ENCODE measurements around the gene TNRC6B.

The TNRC6B gene

GRCh38 chr22:40326905-40327735, 149.4 kb downstream of the TNRC6B start:
- H3K4me3 ChIP-seq (ENCODE audit: low read depth, low read length) = no peak overlapping the region
- TF ChIP-seq POLR2A (IDR thresholded peaks at IDR 0.05; ENCODE audit: extremely low read depth, insufficient read length) = no peak
- TF ChIP-seq, protein P1, sequence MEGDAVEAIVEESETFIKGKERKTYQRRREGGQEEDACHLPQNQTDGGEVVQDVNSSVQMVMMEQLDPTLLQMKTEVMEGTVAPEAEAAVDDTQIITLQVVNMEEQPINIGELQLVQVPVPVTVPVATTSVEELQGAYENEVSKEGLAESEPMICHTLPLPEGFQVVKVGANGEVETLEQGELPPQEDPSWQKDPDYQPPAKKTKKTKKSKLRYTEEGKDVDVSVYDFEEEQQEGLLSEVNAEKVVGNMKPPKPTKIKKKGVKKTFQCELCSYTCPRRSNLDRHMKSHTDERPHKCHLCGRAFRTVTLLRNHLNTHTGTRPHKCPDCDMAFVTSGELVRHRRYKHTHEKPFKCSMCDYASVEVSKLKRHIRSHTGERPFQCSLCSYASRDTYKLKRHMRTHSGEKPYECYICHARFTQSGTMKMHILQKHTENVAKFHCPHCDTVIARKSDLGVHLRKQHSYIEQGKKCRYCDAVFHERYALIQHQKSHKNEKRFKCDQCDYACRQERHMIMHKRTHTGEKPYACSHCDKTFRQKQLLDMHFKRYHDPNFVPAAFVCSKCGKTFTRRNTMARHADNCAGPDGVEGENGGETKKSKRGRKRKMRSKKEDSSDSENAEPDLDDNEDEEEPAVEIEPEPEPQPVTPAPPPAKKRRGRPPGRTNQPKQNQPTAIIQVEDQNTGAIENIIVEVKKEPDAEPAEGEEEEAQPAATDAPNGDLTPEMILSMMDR (IDR thresholded peaks at IDR 0.05; ENCODE audit: low read depth, low read length) = no peak
- no peak for TF ChIP-seq MAX (IDR thresholded peaks at IDR 0.05; ENCODE audit: low read depth, low read length)
- no peak for TF ChIP-seq MYC (IDR thresholded peaks at IDR 0.05; ENCODE audit: low read depth, low read length)
- DNase-seq (ENCODE audit: low read depth) = no peak

DNA sequence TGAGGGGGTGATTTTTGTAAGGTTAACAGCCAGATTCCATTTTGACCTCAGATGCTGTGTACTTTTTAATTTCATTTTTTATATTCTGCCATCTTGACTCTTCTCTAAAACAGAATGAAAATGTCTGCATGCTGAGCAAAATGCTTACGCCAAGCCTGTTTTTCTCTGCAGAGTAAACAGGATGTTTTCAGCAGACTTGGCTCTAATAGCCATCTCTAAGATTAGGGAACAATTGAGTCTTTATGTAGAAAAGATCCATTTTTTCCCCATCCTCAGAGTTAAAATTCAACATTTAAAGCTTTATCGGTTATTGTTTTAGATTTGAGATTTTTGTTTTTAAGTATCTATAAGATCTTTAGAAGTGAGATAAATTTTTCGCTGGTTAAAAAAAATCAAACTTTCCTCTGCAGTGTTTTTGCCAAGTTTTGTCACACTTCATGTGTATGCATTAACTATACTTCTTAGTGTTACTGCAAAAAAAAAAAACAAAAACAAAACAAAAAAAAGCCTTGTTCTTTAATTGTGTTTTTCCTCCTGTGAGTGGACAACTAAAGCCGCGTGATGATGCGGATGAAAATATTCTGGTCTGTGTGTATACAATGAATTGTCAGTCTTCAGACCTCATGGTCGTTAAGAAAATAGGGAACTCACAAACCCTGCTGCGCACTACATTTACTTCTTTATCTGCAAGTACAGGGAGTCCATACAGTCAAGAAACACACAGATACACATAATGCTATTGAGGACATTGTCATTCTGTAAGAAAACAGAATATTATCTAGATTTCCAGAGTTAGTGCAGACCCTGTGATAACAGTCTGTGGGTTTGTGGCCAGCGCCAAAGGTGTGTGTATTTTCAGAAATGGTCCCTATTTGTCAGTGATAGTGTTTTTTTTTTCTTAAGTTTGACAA, 151.1 kb downstream of the TNRC6B start:
- TF ChIP-seq POLR2A (IDR thresholded peaks at IDR 0.05; ENCODE audit: extremely low read depth, insufficient read length) (no peak), MYC (IDR thresholded peaks at IDR 0.05; ENCODE audit: low read depth, low read length) (no peak), MAX (IDR thresholded peaks at IDR 0.05; ENCODE audit: low read depth, low read length) (no peak)
- TF ChIP-seq, protein P1 (IDR thresholded peaks at IDR 0.05; ENCODE audit: low read depth, low read length) = no peak
- no peak for DNase-seq (ENCODE audit: low read depth)
- H3K4me3 ChIP-seq (ENCODE audit: low read depth, low read length) = no peak overlapping the region

DNA sequence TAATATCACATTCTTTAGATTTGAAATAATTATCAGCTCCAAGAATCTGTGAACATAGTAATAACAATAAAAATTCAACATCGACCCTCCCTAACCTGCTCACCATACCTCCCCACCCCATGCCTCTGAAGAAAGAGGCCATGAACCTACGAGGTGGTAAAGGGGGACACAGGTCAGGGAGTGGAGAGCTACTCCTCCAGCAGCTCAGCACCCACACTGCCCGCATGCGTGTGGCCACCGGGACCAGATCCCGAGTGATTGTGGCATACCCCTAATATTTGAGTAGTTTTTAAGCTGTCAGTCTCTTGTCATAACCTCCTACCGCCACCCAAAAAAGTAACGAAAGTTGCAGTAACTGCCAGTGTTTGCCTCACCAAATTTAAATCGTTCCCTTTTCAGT, 151.7 kb downstream of the TNRC6B start:
- TF ChIP-seq POLR2A (IDR thresholded peaks at IDR 0.05; ENCODE audit: extremely low read depth, insufficient read length) (no peak), MAX (IDR thresholded peaks at IDR 0.05; ENCODE audit: low read depth, low read length) (no peak), MYC (IDR thresholded peaks at IDR 0.05; ENCODE audit: low read depth, low read length) (no peak)
- TF ChIP-seq, protein P1 (IDR thresholded peaks at IDR 0.05; ENCODE audit: low read depth, low read length) = no peak
- no peak for DNase-seq (ENCODE audit: low read depth)

DNA sequence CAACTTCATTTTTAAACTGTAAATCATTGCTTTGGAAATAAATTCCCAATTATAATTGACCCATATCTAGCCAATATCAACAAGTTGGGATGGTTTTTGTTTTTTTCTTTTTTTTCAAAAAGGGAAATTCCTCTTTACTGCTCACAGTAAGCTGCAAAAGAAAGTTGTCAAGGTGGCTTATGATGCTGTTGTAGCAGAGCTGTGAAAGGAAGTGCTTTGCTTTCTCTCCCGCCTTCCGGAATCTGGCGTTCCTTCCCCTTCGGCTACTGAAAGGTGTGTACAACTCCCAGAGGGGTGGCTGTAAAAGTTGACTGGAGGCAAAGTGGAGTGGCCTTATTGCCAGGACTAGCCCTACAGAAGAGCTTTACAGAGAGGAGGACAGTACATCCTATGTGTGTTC, 152.4 kb downstream of the TNRC6B start:
- no peak for DNase-seq (ENCODE audit: low read depth)
- no peak overlapping the region for H3K4me3 ChIP-seq (ENCODE audit: low read depth, low read length)
- TF ChIP-seq MYC (IDR thresholded peaks at IDR 0.05; ENCODE audit: low read depth, low read length) = no peak
- no peak for TF ChIP-seq MAX (IDR thresholded peaks at IDR 0.05; ENCODE audit: low read depth, low read length)

More for the DNA sequence above, 151.7 kb downstream of the TNRC6B start:
- H3K4me3 ChIP-seq (ENCODE audit: low read depth, low read length) = no peak overlapping the region

- no peak overlapping the region for H3K4me3 ChIP-seq (ENCODE audit: low read depth, low read length)
- TF ChIP-seq MYC (IDR thresholded peaks at IDR 0.05; ENCODE audit: low read depth, low read length) (no peak), POLR2A (IDR thresholded peaks at IDR 0.05; ENCODE audit: extremely low read depth, insufficient read length) (no peak), MAX (IDR thresholded peaks at IDR 0.05; ENCODE audit: low read depth, low read length) (no peak)
- TF ChIP-seq, protein P1 (IDR thresholded peaks at IDR 0.05; ENCODE audit: low read depth, low read length) = no peak
- no peak for DNase-seq (ENCODE audit: low read depth)
Observed at GRCh38 chr22:40330615-40331014, 152.9 kb downstream of the TNRC6B start.
